Inflammatory macrophage treated with lipopolysaccharide for 4 hours (primary cell): Measurements from ENCODE around the gene IL17A.

Experiments
- DNase-seq: peaks from one replicate; pipeline ENCODE4 v3.0.0-alpha.2; 2020

The IL17A gene

DNA sequence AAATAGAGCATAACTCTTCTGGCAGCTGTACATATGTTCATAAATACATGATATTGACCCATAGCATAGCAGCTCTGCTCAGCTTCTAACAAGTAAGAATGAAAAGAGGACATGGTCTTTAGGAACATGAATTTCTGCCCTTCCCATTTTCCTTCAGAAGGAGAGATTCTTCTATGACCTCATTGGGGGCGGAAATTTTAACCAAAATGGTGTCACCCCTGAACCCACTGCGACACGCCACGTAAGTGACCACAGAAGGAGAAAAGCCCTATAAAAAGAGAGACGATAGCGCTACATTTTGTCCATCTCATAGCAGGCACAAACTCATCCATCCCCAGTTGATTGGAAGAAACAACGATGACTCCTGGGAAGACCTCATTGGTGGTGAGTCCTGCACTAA lies at the start of gene IL17A:
Gene IL17A, plus strand, starts transcription at position 301 of the 400 bp plus-strand sequence. Its CDS starts 57 bp downstream, at position 358.
- no peak for DNase-seq

DNA sequence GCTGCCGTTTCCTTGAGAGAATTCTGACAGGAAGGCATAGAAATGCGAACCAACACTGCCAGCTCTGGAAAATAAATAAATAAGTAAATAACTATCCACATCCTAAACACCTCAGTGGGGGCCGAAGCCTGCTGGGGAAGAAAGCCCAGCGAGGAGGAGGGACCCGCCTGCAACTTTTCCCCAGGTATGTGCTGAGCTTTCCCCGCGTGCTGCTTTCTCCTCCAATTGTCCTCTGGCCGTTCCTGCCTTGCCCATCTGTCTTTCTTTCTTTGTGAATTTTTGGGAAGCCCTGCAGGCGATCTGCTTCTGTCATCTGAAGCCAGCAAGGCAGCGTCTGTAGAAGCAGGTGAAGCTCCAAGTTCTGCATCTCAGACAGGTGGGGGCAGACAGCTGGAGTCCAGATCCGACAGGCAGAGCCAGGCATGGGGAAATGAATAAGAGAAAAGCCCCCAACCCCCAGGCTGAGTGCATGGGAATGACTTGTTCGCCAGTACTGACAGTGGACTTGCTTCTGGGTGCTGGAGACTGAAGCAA lies 49.2 kb upstream of the IL17A start:
- DNase-seq = no peak

DNA sequence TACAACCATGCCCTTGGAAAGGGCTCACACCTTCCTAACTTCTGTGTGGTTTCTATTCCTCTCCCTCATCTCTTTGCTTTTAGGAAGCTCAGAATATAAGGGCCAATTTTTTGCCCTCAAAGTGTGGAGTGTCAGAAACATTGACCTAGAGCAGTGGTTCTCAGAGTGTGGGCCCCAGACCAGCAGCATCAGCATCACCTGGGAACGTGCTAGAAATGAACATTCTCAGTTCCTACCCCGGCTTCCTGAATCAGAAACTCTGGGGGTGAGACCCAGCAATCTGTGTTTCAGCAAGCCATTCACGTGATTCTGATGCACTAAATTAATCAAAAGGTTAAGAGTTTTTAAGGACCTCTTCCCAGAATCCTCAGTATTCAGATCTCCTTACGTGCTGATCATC lies 47.9 kb upstream of the IL17A start:
- no peak for DNase-seq

DNA sequence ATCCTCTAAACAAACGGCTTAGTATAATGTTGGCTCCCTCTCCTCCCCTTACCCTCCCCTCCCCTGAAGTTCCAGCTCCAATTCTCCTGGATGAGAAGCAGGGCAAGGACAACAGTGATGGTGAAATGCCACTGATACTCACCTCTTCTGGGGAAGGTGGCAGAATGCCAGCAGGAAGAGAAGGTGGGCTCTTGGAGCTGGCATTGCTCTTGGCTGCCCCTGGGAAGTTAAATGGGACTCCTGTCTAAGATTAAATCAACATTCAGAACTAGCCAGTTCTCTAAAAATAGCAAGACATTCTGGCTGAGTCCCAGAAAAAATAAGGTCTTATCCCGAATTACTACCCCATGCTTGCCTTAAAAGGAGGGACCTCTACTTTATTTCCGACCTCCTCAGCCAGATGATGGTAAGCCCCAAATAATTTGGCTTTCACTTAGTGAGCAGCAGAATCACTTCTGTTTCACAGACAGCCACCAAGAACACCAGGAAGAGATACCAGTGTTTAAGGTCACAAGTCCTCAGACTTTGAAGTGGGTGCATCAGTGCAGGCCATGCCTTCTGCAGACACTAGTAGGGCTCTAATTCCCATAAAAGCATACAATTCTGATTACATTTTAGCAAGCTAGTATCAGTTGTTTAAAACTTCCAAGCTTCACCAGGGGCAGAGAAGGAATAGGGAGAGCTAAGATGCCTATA lies 46.0 kb upstream of the IL17A start:
- no peak for DNase-seq

DNA sequence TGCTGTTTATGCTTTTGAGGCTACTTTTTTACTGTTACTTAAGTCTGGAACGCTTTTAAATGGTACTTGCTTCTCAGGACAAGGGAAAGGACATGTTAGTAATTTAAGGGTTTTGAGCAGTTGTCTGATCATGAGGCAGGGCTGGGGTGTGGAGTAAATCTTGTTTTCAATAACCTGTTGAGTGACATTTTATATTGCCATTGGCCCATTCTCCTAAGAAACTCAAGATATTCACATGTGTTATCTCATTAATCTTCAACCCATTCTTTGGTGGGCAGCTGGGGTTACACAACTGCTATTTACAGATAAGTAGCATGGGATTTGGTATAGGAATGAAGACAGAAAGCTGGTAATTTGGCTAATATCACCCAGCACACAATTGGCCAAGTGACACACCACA lies 44.6 kb upstream of the IL17A start:
- no peak for DNase-seq

DNA sequence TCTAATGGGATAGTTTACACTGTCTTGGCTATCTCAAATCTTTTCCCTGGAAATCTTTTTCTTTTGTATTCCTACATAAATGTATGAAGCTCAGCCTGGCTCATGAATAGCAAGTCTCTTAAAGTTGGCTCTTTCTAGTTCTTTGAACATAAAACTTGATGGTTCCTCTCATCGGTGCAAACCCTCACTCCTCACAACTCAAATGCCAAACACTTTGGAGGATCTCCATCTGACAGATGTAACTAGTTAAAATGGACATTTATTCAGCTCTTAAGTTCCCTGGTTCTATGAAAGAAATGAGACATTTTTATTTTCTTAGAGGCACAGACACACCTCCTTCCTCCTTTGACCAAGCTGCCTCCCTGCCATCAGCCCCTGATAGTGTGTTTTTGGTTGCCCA lies 43.6 kb upstream of the IL17A start:
- no peak for DNase-seq

DNA sequence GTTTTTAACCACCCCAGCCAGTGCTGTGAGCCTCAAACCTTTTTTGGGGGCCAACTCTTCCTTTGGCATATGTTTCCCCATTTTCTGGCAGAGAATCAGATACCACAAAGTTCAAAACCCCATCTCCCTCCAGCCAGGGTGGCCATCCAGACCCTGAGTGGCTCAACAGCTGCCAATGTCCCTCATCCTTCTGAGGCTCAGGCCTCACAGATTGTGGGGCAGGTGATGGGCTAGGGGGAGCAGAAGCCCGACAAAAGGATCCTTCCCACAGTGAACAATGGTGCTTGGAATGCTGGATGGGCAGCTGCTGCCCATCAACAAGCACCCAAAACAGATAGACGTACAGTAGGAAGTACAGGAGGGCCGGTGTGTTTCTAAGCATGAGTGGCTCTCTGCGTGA lies 42.6 kb upstream of the IL17A start:
- DNase-seq = no peak

DNA sequence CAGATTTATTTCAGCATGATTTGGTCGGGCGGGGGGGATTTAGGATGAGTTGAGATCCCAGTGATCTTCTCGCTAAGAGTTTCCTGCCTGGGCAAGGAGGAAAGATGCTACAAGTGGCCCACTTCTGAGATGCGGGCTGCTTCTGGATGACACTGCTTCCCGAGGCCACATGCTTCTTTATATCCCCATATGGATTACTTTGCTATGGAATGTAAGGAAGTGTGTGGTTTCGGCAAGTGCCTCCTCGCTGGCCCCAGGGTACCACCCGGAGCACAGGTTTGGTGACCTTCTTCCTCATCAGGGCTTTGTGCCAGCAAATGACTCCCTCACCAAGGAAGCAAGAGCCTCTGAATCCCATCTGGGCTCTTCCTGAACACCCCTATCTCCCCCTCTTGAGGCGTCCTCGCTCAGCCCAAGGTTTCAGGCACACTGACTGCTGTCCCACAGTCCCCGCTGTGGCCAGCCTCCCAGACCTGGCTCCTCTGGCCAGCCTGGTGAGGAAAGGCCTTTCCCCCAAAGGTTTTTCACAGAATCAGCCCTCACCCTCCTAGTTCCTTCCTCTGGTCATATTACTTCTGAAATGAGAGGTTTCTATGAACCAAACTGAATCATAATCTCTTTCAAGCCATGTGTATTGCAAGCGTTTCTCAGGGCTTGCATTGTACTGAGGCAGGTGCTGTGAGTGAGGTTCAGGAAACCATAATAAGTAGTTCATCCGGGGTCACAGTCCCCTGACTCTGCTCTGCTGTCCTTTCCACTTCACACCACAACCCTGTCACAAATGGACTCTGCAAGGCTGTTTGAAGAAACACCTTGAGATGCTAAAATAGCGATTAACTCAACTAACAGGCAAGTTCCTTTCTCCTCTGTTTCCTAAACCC lies 41.7 kb upstream of the IL17A start:
- DNase-seq = no peak

DNA sequence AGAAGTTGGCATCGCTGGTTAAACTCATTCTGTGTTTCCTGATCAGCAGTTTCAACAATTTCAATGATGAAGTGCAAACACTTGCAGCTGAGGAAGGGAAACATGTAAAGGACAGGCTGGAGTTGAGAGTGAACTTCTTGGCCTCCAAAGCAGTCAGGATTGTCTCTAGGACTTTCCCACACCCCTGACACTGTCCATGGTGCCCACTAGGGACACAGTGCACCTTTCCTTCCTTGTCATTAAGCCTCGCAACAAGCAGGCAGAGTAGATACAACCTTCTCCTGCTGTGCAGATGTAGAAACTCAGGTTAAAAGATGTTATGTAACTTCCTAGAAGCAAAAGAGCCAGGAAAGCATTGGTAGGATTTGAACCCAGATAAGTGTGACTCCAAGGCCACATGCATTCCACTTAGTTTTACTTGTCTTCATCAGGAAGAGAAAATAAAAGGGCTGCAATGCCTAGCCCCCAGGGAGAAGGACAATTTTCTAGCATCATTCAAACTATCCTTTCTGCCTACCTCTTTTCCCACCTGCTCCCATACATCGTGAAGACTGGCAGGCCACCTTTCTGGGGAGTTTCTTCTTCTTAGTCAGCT lies 39.2 kb upstream of the IL17A start:
- DNase-seq = no peak

DNA sequence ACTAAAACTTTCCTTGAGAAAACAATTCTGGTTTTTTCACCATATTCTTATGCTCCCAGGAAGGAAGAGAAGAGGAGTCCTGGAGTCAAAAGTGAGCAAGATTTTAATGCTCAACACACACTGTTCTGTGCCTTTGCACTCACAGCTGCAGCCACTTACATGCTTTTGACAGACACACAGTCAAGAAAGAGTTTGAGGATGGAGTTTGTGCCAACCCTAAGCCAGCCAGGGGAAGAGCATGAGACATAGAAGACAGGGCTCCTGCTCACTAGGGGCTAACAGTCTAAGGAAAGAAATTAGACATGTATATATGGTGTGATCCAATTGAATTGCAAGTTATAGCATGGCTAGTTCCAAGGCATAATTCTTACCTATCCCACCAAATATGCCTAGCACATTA lies 37.1 kb upstream of the IL17A start:
- no peak for DNase-seq

DNA sequence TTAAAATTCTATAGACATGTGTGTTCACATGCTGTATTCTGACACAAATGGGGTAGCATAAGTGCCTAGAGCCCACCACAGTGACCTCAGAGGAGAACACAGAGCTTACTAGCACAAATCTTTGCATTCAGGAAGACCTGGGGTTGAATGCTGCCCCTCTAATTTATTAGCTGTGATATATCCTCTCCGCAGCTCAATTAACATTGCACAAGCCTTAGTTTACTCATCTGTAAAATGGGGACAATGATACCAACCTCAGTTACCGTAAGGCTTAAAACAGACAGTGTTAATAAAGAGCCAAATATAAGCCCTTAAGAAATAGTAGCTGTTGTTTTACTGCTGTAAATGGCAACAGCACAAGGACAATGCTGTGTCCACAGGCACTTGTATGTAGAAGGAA lies 36.2 kb upstream of the IL17A start:
- DNase-seq = no peak

DNA sequence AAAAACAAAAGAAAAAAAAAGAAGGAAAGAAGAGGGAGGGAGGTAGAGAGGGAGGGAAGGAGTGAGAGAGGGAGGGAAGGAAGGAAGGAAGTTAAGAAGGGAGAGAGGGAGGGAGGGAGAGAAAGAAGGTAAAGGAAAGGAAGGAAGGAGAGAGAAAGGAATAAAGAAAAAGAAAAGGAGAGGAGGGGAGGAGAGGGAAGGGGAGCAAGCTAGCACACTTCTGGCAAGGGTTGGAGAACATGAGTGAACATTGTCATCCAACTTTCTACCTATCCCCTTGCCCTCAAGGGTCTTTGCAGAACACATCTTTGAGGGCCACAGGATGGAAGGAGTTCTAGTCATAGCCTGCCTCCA lies 34.1 kb upstream of the IL17A start:
- no peak for DNase-seq

DNA sequence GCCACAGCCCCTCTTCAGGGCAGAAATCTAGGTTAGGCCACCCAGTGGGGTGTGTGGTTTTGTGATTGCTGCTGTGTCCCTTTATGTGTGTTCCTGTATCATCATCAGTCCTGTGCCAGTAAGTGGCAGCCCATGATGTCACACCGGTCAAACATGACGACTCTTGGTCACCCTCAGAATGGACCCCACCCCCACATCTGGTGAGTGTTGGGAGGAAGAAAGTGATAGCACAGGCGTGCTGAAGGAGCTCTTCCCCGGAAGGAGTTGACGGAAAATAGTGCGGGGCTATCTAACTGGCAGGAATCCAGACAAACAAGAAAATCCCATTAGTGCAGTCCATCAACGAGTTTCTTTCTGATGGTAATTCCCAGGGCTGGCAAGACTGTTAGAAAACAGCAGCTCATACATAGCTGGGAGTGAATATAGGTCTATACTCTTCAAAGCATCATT lies 33.4 kb upstream of the IL17A start:
- DNase-seq = no peak

DNA sequence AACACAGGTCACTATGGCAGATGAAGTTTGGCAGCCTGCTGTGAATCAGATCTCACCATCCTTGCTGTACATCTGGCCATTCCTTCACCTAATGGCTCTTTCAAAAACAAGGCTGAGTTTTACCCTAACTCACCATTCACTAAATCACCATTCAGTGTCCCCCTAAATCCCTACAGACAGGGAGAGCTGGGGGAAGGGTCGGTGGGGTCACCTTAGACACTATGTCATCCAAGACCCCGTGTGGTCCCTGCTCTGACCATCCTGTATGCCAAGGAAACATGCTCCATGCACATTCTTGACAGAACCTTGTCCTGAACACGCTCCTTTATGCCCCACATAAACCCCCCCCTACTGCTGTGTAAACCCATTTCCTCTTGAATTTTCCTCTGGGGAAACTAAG lies 31.8 kb upstream of the IL17A start:
- no peak for DNase-seq

DNA sequence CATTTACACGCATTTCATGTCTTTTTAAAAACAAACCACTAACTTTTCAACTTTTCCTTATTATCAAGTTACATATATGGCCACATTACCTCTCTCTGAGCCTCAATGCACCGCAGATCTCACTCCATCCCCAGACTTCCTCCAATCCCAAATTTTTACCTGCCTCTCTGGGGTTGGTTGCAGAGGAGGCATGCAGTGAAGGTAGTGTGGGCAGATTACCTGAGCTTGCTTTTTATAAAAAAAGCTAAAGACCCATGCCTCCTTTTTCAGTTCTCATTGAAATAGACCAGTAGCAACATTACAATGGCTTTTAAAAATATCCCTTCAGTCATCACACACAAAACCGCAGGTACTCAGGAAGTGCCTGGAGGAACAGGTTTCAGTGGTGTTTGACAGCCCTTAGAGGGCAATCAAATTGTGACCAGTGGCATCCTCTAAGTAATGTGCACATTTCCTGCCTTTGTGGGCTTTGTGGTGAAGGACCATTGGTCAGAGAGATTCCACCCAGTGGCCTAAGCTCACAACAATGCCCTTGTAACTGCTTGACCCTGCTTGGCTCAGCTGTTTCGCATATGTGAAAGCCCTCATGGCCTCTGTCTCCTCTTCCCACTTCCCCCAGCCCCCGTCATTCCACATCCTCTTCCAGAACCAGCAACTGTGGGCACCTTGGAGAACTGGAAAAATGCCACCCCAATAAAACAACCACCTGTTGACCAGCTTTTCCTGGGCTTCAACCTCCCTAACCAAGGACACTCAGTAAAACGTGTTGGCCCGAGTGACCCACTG lies 30.2 kb upstream of the IL17A start:
- DNase-seq = no peak

DNA sequence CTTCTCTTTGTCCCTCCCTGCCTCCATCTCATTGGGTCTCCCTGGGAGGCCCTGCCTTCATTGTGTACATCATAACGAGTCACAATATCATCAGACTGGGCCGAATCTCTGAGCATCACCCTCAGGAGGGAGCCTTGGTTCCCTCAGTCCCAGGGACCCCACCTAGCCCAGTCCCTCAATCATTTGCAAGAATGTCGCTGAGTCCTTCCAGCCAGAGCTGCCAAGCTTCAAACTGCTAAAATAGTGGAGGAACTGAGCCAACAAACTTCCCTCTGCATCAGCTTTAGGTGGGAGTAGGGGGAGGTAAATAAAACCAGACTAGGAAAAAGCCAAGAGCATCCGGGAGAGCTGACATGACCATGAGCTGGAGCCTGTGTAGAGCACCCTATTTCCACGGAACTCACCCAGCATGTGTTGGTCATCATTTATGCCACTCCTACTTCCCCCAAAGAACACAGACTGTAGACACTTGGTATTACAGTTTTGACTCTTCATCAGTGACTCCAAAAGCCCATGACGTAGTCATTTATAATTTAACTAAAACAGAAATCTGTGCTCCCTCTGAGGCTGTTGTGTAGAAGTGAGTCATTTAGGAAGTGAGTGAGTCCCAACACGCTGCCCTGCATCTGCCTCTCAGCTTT lies 28.8 kb upstream of the IL17A start:
- no peak for DNase-seq

DNA sequence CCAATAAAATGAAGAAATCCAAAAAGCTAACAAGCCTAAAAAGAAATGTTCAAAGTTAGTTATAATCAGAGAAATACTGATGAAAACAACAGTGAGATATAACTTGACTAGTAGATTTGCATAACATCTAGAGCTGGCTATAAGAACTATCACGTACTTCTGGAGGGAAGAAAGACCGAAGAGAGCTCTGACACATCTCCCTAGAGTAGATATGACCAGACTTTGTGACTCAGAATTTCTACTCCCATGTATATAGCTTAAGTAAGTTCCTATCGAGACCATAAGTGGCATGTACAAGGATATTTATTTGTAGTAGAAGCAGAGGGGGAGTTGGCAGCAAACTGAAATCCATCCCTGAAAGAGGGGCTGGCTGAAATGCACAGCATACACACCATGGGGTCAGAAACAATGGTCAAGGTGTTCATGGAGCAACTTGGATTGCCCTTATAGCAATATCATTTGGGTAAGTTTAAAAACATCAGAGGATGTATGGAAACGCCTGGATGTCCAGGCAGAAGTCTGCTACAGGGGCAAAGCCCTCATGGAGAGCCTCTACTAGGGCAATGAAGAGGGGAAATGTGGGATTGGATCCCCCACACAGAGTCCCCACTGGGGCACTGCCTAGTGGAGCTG lies 25.6 kb upstream of the IL17A start:
- no peak for DNase-seq

DNA sequence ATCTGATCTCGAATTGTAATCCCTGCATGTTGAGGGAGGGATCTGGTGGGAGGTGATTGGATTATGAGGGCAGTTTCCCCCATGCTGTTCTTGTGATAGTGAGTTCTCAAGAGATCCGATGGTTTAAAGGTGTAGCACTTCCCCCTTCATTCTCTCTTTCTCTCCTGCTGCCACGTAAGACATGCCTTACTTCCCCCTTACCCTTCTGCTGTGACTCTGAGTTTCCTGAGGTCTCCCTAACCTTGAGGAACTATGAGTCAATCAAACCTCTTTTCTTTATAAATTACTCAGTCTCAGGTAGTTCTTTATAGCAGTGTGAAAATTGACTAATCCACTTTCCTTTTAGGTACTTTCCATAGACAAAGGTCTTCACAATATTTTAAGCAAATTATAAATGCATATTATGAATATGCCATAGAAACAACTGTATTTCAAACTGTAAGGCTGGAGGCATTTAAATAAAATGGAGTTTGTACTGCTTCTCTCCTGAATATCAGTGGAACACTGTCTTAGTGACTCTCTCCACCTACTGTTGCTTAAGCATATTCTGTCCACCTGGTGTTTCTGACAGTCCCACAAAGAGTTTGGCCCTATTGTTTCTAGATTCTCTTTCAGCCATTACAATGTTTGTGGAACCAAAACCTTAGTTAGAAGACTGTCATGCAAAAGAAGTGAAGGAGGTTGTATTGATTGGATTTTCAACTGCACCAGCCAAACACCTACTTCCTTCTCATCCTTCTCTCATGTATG lies 24.3 kb upstream of the IL17A start:
- no peak for DNase-seq

DNA sequence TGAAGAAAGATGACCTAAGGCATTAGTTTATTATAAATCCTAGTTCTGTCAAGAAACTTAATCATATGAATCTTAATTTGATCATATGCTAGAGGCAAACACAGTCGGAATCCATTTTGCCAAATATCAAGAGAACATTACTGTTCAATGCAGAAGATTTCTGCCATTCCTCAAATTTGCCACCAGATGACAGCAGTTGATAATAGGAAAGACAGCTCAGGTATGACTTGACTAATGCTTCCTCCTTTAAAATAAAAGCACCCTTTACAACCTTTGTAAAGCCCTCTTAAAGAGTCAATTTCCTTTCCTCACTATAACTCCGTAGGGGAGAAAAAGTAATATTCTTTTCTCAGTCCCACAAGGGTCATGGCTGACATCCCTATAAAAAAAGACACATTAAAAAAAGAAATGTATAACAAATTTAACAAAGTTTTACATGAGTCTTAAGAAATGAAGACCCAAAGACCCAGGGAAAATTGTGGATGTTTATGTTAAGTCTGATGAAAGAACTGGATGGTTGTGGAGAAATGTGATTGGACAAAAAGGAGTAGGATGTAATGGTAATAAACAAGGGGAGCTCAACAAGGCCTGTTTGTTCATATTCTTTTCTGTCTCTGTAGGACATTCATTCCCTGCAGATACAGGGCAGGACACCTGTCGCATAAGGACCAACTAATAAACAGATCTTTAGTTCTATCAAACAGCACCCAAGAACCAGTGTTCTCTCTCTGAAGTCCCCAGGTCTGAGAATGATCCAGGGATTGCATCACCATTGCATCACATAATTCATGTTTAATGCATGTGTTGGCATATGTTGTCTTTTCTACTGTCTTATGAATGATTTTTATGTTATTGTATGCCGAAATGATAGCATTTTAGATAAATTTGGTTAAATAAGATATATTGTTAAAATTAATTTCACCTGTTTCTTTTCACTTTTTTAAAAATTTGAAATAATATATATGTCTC lies 23.0 kb upstream of the IL17A start:
- no peak for DNase-seq
